Trophoblast cell (in vitro differentiated cells and primary cell): ENCODE data around the gene TOLLIP.

Experiments used
- DNase-seq, 2 donors: peaks; one replicate each; pipeline ENCODE4 v3.0.0-alpha.2; 2016
- H2AFZ ChIP-seq: 2 replicates; pipeline ENCODE4 v1.6.1; 2013; ENCODE audit warnings: low read length, moderate library complexity, mild to moderate bottlenecking; ENCODE audit not compliant: insufficient read depth, poor library complexity
- H2AK5ac ChIP-seq: 2 replicates; pipeline ENCODE4 v1.6.1; 2013; ENCODE audit warnings: mild to moderate bottlenecking, low read length
- H2BK120ac ChIP-seq: 2 replicates; pipeline ENCODE4 v1.6.1; 2013; ENCODE audit warnings: low read length, mild to moderate bottlenecking, moderate library complexity; ENCODE audit not compliant: insufficient read depth, poor library complexity
- H2BK12ac ChIP-seq: 2 replicates; pipeline ENCODE4 v1.6.1; 2013; ENCODE audit warnings: mild to moderate bottlenecking, low read length, moderate library complexity
- H2BK5ac ChIP-seq: 2 replicates; pipeline ENCODE4 v1.6.1; 2013; ENCODE audit warnings: low read length, low read depth, moderate library complexity, mild to moderate bottlenecking; ENCODE audit not compliant: poor library complexity
- H3K14ac ChIP-seq: 2 replicates; pipeline ENCODE4 v1.6.1; 2013; ENCODE audit warnings: mild to moderate bottlenecking, low read length
- H3K18ac ChIP-seq: 2 replicates; pipeline ENCODE4 v1.6.1; 2013; ENCODE audit warnings: mild to moderate bottlenecking, low read length
- H3K23ac ChIP-seq: 2 replicates; pipeline ENCODE4 v1.6.1; 2013; ENCODE audit warnings: low read length
- H3K27ac ChIP-seq: 2 replicates; pipeline ENCODE4 v1.5.1; 2013; ENCODE audit warnings: low read depth, mild to moderate bottlenecking, inconsistent platforms, low read length, moderate library complexity
- H3K27me3 ChIP-seq: 2 replicates; pipeline ENCODE4 v1.6.1; 2013; ENCODE audit warnings: inconsistent platforms, mild to moderate bottlenecking, low read length, moderate library complexity; ENCODE audit not compliant: insufficient read depth
- H3K36me3 ChIP-seq, 2 experiments: 1 replicate in 1 of 2; 2 replicates in 1 of 2; pipeline ENCODE4 v1.6.1; 2013; ENCODE audit warnings: low read length in 2 of 2, mild to moderate bottlenecking in 2 of 2, moderate library complexity in 1 of 2; ENCODE audit not compliant: insufficient read depth in 2 of 2, control insufficient read depth in 1 of 2
- H3K4ac ChIP-seq: 2 replicates; pipeline ENCODE4 v1.6.1; 2013; ENCODE audit warnings: low read depth, mild to moderate bottlenecking, low read length, moderate library complexity
- H3K4me1 ChIP-seq, 2 experiments: 1 replicate in 1 of 2; 2 replicates in 1 of 2; pipeline ENCODE4 v1.6.1; 2013; ENCODE audit warnings: low read length in 2 of 2, mild to moderate bottlenecking in 2 of 2, moderate library complexity in 1 of 2; ENCODE audit not compliant: insufficient read depth in 2 of 2, control insufficient read depth in 1 of 2
- H3K4me2 ChIP-seq: 2 replicates; pipeline ENCODE4 v1.6.1; 2013; ENCODE audit warnings: inconsistent platforms, mild to moderate bottlenecking, low read length, moderate library complexity
- H3K4me3 ChIP-seq: 2 replicates; pipeline ENCODE4 v1.5.1; 2013; ENCODE audit warnings: mild to moderate bottlenecking, low read depth, low read length, inconsistent platforms
- H3K79me1 ChIP-seq: one replicate; pipeline ENCODE4 v1.6.1; 2013; ENCODE audit warnings: low read length
- H3K79me2 ChIP-seq: 2 replicates; pipeline ENCODE4 v1.6.1; 2013; ENCODE audit warnings: low read length, mild to moderate bottlenecking; ENCODE audit not compliant: control insufficient read depth, insufficient read depth, poor library complexity
- H3K9ac ChIP-seq: 2 replicates; pipeline ENCODE4 v1.6.1; 2013; ENCODE audit warnings: mild to moderate bottlenecking, low read length
- H3K9me3 ChIP-seq: 2 replicates; pipeline ENCODE4 v1.6.1; 2013; ENCODE audit warnings: low read depth, mild to moderate bottlenecking, control low read depth, inconsistent platforms, low read length; ENCODE audit not compliant: insufficient read depth
- H4K12ac ChIP-seq: 2 replicates; pipeline ENCODE4 v1.6.1; 2013; ENCODE audit warnings: low read depth, mild to moderate bottlenecking, low read length, moderate library complexity
- H4K8ac ChIP-seq: 2 replicates; pipeline ENCODE4 v1.6.1; 2013; ENCODE audit warnings: low read depth, mild to moderate bottlenecking, low read length, moderate library complexity
- H4K91ac ChIP-seq: one replicate; pipeline ENCODE4 v1.6.1; 2013; ENCODE audit warnings: low read depth, mild to moderate bottlenecking, low read length, moderate library complexity
- WGBS: extraction: QIAGEN DNeasy Blood & Tissue Kit; methylation state at CpG from one replicate; pipeline ENCODE4 v1.1.7; 2013; ENCODE audit warnings: missing lambda C conversion rate; ENCODE audit not compliant: insufficient read length, insufficient coverage; ENCODE audit errors: extremely low coverage; 5-methylcytosine and 5-hydroxymethylcytosine counted together

TOLLIP gene

DNA sequence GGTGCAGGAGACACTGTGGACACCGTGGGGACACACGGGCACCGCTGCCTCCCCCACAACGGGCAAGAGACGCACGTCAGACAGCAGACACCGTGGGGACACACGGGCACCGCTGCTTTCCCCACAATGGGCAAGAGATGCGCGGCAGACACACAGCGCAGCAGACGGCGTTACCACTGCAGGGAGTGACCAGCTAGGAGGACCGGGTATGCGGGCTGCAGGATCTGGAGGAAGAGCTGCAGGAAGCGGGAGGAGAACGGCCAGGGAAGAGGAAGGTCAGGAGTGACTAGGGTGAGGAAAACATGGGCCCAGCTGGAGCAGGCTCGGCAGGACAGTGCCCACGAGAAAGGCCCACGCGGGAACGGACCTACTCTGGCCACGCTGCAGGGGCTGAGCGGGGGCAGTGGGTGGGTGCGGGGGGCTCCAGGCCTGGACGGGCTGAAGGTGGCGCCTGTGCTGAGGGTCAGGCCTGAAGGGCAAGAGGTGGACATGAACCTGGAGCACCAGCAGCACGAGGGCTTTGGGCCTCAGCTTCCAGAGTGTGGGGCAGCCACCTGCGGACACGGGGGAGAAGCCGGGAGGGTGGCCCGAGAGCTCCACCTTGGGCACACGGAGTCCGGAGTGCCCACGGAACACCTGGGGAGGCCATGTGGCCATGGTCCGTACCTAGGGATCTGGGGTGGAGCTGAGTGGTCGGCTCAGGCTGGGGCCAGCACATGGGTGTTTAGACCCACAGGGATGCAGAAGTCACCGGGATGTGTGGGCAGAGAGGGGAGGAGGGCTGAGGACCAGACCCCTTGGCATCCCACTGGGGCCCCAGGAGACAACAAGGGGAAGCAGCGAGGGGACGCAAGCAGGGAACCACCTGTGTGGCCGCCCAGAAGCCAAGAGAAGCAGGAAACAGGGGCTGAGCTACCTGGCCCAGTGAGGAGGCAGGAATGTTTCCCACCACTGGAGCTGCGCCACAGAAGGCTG, 16.5 kb downstream of the TOLLIP start:
- WGBS, result no CpG with 5 or more reads among the region's 43 CpGs

DNA sequence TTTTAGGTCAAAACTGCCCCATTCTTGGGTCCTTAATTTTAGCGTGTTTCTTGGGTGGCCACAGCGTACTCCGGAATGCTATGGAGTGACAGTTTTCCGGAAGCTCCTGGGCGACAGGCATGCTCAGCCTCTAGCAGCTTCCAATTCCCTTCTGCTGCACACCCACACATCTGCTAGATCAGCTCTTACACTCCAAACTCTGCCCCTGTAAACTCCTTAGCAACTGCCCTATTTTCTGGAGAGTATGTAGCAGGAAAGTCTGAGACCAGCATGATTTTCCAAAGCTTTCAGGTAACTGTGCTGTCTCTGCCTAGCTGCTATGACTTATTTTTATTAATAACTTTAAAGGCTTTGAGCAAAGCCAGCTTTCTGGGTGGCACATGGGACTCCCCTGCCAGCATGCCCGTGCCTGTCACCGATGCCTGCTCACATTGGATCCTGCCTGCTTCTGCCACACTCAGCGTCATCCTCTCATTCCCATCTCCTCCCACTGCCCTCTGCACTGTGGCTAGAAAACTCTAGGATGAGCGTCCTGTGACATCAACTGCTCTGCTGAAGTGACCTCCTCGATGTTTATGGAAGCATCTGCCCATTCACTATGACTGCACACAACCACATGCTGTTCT, 17.3 kb downstream of the TOLLIP start:
- Histone ChIP-seq H3K4me2 (no peak overlapping the region), H4K12ac (no peak overlapping the region), H3K4me3 (no peak overlapping the region), H2BK12ac (no peak overlapping the region), H3K27ac (no peak overlapping the region), H3K79me2 (no peaks in the 10 kb centered on the region), H4K91ac (no peak overlapping the region), H3K18ac (no peak overlapping the region), H2BK5ac (no peak overlapping the region), H3K23ac (no peak overlapping the region), H2BK120ac (no peak overlapping the region), H2AK5ac (no peak overlapping the region), H3K79me1 (no peaks in the 10 kb centered on the region), H3K9ac (no peak overlapping the region), H3K9me3 (peaks cover 2% of the 10 kb centered on the region), H3K14ac (no peak overlapping the region), H3K27me3 (no peaks in the 10 kb centered on the region), H3K4ac (no peak overlapping the region), H2AFZ (no peak overlapping the region), H3K36me3 (peaks cover 73 to 74% of the 10 kb centered on the region in 2 experiments), H3K4me1 (no peaks in the 10 kb centered on the region), H4K8ac (no peak overlapping the region)
- no peak for DNase-seq
- WGBS, result no CpG with 5 or more reads among the region's 10 CpGs

More for the DNA sequence above, 16.5 kb downstream of the TOLLIP start:
- Histone ChIP-seq H4K8ac (no peak overlapping the region), H3K9ac (no peak overlapping the region), H2BK12ac (no peak overlapping the region), H2BK120ac (no peak overlapping the region), H4K12ac (no peak overlapping the region), H3K27ac (no peak overlapping the region), H3K18ac (no peak overlapping the region), H3K14ac (no peak overlapping the region), H3K4me3 (peak overlapping the region; percentile 37), H3K79me1 (no peaks in the 10 kb centered on the region), H4K91ac (no peak overlapping the region), H2AK5ac (no peak overlapping the region), H3K9me3 (peaks cover 7% of the 10 kb centered on the region), H3K23ac (no peak overlapping the region), H3K4ac (no peak overlapping the region), H2AFZ (no peak overlapping the region), H3K4me2 (no peak overlapping the region), H2BK5ac (no peak overlapping the region), H3K4me1 (no peaks in the 10 kb centered on the region), H3K27me3 (no peaks in the 10 kb centered on the region), H3K36me3 (peaks cover 78% of the 10 kb centered on the region in 2 experiments), H3K79me2 (no peaks in the 10 kb centered on the region)
- no peak for DNase-seq

DNA sequence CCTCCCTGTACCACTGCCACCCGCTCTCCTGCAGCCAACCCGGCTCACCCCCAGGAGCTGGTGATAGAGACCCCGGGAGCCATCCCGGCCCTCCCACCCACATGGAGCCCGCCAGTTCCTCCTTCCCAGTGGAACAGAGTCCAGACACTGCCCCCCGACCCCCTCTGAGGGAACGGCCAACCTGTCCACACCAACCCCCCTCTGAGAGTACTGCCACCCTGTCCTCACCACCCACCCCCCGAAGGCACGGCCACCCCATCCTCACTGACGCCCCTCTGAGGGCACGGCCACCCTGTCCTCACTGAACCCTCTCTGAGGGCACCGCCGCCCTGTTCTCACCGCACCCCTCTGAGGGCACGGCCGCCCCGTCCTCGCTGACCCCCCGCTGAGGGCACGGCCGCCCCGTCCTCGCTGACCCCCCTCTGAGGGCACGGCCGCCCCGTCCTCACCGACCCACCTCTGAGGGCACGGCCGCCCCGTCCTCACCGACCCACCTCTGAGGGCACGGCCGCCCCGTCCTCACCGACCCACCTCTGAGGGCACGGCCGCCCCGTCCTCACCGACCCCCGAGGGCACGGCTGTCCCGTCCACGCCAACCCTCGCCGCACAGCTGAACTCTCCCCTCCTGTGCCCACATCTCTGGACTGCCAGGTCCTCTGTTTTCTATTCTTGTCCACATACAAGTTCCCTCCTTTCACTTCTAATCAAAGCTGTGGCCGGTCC, 18.0 kb downstream of the TOLLIP start:
- Histone ChIP-seq H2AFZ (no peak overlapping the region), H4K91ac (no peak overlapping the region), H2BK12ac (no peak overlapping the region), H3K36me3 (peaks cover 77 to 78% of the 10 kb centered on the region in 2 experiments), H3K79me1 (no peaks in the 10 kb centered on the region), H3K4me3 (no peak overlapping the region), H3K4me1 (no peaks in the 10 kb centered on the region), H3K9ac (no peak overlapping the region), H3K18ac (no peak overlapping the region), H2BK5ac (no peak overlapping the region), H2BK120ac (no peak overlapping the region), H3K27me3 (no peaks in the 10 kb centered on the region), H2AK5ac (no peak overlapping the region), H3K4ac (no peak overlapping the region), H3K27ac (no peak overlapping the region), H3K79me2 (no peaks in the 10 kb centered on the region), H3K14ac (no peak overlapping the region), H4K8ac (no peak overlapping the region), H3K4me2 (no peak overlapping the region), H4K12ac (no peak overlapping the region), H3K9me3 (peaks cover 2% of the 10 kb centered on the region), H3K23ac (no peak overlapping the region)
- no CpG with 5 or more reads among the region's 46 CpGs for WGBS
- no peak for DNase-seq
